GM18861 (cell line): ENCODE results near the gene SLC25A17.
"Not testable (repeated sequence)": the region's sequence is repeated elsewhere in the genome, so short reads cannot be mapped to it uniquely, and the experiment has no call there.

Experiments
- ATAC-seq: cut with Tn5 transposase; IDR thresholded peaks from one replicate; pipeline ENCODE4 v1.9.1; 2021; ENCODE audit not compliant: unreplicated experiment

SLC25A17 gene

DNA sequence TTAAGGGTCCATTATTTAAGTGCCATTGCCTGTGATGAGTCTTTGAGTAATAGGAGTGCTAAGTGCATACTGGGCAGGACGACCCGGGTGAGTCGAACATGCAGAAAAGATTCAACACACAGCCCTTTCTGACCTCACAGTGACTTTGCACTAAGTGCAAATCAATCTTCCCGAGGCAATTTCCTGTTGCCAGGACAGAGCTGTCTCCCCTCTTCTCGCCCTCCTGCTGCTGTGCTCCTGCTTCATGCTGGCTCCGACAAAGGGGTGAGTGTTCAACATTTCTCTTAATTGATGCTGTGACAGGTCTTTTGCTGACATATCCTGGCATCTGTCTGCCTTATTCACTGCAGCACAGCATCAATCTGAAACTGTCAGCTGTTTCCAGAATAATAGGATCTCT, 97.9 kb downstream of the SLC25A17 start:
- no peak for ATAC-seq

DNA sequence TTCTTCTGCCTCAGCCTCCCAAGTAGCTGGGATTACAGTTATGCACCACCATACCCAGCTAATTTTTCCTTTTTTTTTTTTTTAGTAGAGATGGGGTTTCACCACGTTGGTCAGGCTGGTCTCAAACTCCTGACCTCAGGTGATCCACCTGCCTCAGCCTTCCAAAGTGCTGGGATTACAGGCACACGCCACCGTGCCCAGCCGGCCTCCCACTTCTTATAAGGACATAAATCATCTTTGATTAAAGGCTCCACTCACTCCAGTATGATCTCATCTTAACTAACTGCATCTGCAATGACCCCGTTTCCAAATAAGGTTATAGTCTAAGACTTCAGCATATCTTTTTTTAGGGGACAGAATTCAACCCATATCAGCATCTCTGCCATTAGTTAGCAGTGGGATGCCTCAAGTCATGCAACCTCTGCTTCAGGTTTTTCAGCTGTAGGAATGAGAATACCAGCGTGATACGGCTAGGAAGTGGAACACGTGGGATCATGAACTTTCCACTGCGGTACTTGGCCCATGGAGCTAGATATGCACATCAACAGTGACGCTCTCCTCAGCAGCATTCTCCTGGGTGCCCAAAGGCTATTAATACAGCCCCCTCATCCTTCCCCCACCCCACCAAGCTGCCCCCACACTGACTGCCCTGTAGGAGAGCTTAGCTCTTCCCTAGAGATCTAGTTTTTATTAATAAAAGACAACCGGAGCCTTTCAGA, 98.4 kb downstream of the SLC25A17 start:
- ATAC-seq, result no peak

DNA sequence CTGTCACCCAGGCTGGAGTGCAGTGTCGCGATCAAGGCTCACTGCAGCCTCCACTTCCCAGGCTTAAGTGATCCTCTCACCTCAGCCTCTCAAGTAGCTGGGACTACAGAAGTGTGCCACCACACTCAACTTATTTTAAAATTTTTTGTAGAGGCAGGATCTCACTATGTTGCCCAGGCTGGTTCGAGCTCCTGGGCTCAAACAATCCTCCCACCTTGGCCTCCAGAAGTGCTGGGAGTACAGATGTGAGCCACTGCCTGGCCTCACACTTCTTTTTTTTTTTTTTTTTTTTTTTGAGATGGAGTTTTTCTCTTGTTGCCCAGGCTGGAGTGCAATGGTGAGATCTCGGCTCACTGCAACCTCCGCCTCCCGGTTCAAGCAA, 99.0 kb downstream of the SLC25A17 start:
- ATAC-seq, result not testable (repeated sequence)
